ENCODE measurements around the gene FBXO21. TPM values are rescaled to one million over a fixed set of nuclear protein-coding genes. Genes with fewer than 3 reads are reported as not detected.
A peak's percentile ranks its signal among the peaks of the same experiment; 100 is the strongest.

FBXO21 gene
- total and polyA plus RNA-seq, 2 of the 13 experiments (the other 11 are each of a cell fraction or from before 2014, with no cell fraction given): 15.6 to 32.5 TPM

GRCh38 chr12:117190210-117190781 is at the start of gene FBXO21 (continued):
- TF ChIP-seq ZNF496 (CRISPR knock-in tag; IDR thresholded peaks at IDR 0.05; ENCODE audit: insufficient replicate concordance) (no peak), ZNF431 (CRISPR knock-in tag; IDR thresholded peaks at IDR 0.05; ENCODE audit: borderline replicate concordance, low read depth) (no peak), AKAP8 (CRISPR knock-in tag; IDR thresholded peaks at IDR 0.05) (peak; percentile 56; the same call in 1 of the 2 replicates), GLI4 (CRISPR knock-in tag; IDR thresholded peaks at IDR 0.05; ENCODE audit: borderline replicate concordance) (no peak; the same call in 1 of the 2 replicates), ELF4 (CRISPR knock-in tag; IDR thresholded peaks at IDR 0.05; ENCODE audit: borderline replicate concordance) (no peak), KMT2B (CRISPR knock-in tag; IDR thresholded peaks at IDR 0.05) (peak; percentile 82), BORCS8-MEF2B (CRISPR knock-in tag; IDR thresholded peaks at IDR 0.05) (peak; percentile 62), WIZ (CRISPR knock-in tag; IDR thresholded peaks at IDR 0.05) (peak; percentile 67; the same call in 1 of the 2 replicates), SETDB1 (CRISPR knock-in tag; IDR thresholded peaks at IDR 0.05; ENCODE audit: borderline replicate concordance) (no peak), ZBTB21 (CRISPR knock-in tag; IDR thresholded peaks at IDR 0.05) (no peak), GABPB1 (CRISPR knock-in tag; IDR thresholded peaks at IDR 0.05) (peak; percentile 81), ZMYM3 (CRISPR knock-in tag; IDR thresholded peaks at IDR 0.05) (no peak), MTF2 (CRISPR knock-in tag; IDR thresholded peaks at IDR 0.05; ENCODE audit: borderline replicate concordance) (0 out of 2 replicates have a peak, but pooled peaks have one; percentile 6), RCOR2 (CRISPR knock-in tag; IDR thresholded peaks at IDR 0.05) (no peak), SIN3A (IDR thresholded peaks at IDR 0.05; ENCODE audit: borderline replicate concordance, low read depth, low read length) (peak; percentile 48; the same call in 1 of the 2 replicates), SUZ12 (IDR thresholded peaks at IDR 0.05; ENCODE audit: low read depth, low read length) (no peak), RELA (CRISPR knock-in tag; IDR thresholded peaks at IDR 0.05) (no peak), RAD21 (CRISPR knock-in tag; IDR thresholded peaks at IDR 0.05) (peak; percentile 66), MATR3 (CRISPR knock-in tag; IDR thresholded peaks at IDR 0.05) (no peak), GPN1 (CRISPR knock-in tag; IDR thresholded peaks at IDR 0.05; ENCODE audit: borderline replicate concordance) (no peak), DRAP1 (CRISPR knock-in tag; IDR thresholded peaks at IDR 0.05) (peak; percentile 88), RBM39 (IDR thresholded peaks at IDR 0.05; ENCODE audit: low read depth, low read length, poor library complexity, severe bottlenecking) (no peak), ZFP90 (CRISPR knock-in tag; IDR thresholded peaks at IDR 0.05; ENCODE audit: borderline replicate concordance) (no peak), HMGA1 (CRISPR knock-in tag; conservative IDR thresholded peaks at IDR 0.05) (no peak)
- TF ChIP-seq, protein P1, sequence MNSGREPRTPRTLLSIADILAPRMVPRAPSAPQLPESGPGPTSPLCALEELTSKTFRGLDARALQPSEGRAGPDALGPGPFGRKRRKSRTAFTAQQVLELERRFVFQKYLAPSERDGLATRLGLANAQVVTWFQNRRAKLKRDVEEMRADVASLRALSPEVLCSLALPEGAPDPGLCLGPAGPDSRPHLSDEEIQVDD (CRISPR knock-in tag; IDR thresholded peaks at IDR 0.05; ENCODE audit: borderline replicate concordance): 0 out of 2 replicates have a peak, but pooled peaks have one; percentile 34
- TF ChIP-seq, protein P2, sequence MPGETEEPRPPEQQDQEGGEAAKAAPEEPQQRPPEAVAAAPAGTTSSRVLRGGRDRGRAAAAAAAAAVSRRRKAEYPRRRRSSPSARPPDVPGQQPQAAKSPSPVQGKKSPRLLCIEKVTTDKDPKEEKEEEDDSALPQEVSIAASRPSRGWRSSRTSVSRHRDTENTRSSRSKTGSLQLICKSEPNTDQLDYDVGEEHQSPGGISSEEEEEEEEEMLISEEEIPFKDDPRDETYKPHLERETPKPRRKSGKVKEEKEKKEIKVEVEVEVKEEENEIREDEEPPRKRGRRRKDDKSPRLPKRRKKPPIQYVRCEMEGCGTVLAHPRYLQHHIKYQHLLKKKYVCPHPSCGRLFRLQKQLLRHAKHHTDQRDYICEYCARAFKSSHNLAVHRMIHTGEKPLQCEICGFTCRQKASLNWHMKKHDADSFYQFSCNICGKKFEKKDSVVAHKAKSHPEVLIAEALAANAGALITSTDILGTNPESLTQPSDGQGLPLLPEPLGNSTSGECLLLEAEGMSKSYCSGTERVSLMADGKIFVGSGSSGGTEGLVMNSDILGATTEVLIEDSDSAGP (CRISPR knock-in tag; IDR thresholded peaks at IDR 0.05; ENCODE audit: borderline replicate concordance): peak; percentile 61; the same call in 1 of the 2 replicates
- TF ChIP-seq, protein P3, sequence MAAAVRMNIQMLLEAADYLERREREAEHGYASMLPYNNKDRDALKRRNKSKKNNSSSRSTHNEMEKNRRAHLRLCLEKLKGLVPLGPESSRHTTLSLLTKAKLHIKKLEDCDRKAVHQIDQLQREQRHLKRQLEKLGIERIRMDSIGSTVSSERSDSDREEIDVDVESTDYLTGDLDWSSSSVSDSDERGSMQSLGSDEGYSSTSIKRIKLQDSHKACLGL (CRISPR knock-in tag; IDR thresholded peaks at IDR 0.05): peak; percentile 55; the same call in 1 of the 2 replicates
- TF ChIP-seq, protein P4, sequence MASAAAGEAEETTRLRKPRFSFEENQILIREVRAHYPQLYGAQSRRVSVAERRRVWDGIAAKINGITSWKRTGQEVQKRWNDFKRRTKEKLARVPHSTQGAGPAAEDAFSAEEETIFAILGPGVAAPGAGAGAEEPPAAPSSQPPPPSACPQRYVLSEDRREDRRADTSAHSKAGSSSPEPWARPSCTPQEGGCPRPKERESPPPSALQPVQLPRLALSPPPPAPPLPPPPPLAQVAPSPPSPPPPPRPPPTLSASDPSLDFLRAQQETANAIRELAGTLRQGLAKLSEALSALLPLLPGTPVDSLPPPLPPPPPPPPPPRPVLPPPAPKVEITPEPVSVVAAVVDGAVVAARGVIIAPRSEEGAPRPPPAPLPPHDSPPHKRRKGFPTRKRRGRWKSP (CRISPR knock-in tag; IDR thresholded peaks at IDR 0.05): 0 out of 2 replicates have a peak, but pooled peaks have one; percentile 24

All from HepG2 (cell line).